H1 (cell line): ENCODE measurements around the gene ARSI. TPM values are rescaled to one million over a fixed set of nuclear protein-coding genes. Genes with fewer than 3 reads are reported as not detected.

Experiments used
- CHD7 ChIP-seq: fragments of 300-600 bp; sonication (generic); IDR thresholded peaks from 2 replicates; pipeline ENCODE4 v1.7.1; 2012; ENCODE audit warnings: low read length, moderate library complexity, mild to moderate bottlenecking, inconsistent platforms; ENCODE audit not compliant: insufficient replicate concordance
- GTF2F1 ChIP-seq: IDR thresholded peaks from 2 replicates; pipeline ENCODE4 v1.6.1; 2012; ENCODE audit warnings: low read depth, low read length, improper control_type of control experiment, borderline replicate concordance
- KDM5A ChIP-seq: fragments of 200-600 bp; IDR thresholded peaks from 2 replicates; pipeline ENCODE4 v1.7.1; 2012; ENCODE audit warnings: mild to moderate bottlenecking, low read length, inconsistent platforms, mixed read lengths
- MAX ChIP-seq: IDR thresholded peaks from 2 replicates; pipeline ENCODE4 v1.6.1; 2012; ENCODE audit warnings: inconsistent platforms
- SIX5 ChIP-seq: IDR thresholded peaks from 2 replicates; pipeline ENCODE4 v1.6.1; 2011; ENCODE audit warnings: mild to moderate bottlenecking, low read depth, low read length
- TBP ChIP-seq: IDR thresholded peaks from 2 replicates; pipeline ENCODE4 v1.6.1; 2011; ENCODE audit warnings: low read depth, low read length, improper control_type of control experiment
- TEAD4 ChIP-seq: IDR thresholded peaks from 2 replicates; pipeline ENCODE4 v1.6.1; 2012; ENCODE audit warnings: low read depth, low read length, inconsistent platforms, mixed read lengths
- polyA plus RNA-seq, 7 experiments: library from polyadenylated mRNA; depleted of rRNA in 3 of 7; stranded (reverse) in 5 of 7; unstranded in 2 of 7; fragments of >200 nt in 5 of 7; fragments of 200-250 nt in 2 of 7; gene quantifications; 1 replicate in 5 of 7; 2 replicates in 1 of 7; 4 replicates in 1 of 7; pipeline versions ENCODE4 v1.2.1 to v1.2.3, GENCODE V29; 2011 to 2013; ENCODE audit warnings: missing spikeins in 2 of 7, mixed read lengths in 2 of 7
- total RNA-seq: library from RNA; stranded (reverse); fragmentation: NEBNext Ultra II Directional; extraction: Animal tissue kit (Norgen Biotek cat#: 25700); gene quantifications from 2 replicates; pipeline ENCODE4 v1.2.1, GENCODE V29; 2021

ARSI gene
- total and polyA plus RNA-seq, 2 of the 8 experiments (the other 6 are each of a cell fraction or from before 2014, with no cell fraction given) = 4.5 to 6.7 TPM

GRCh38 chr5:150305095-150305494, 2.4 kb upstream of the ARSI start (continued):
- TF ChIP-seq CHD7 (no peak), KDM5A (no peak), TBP (no peak), GTF2F1 (no peak), MAX (no peak), SIX5 (no peak), TEAD4 (no peak)
